A673 (cell line): ENCODE data around the gene FCN2. TPM values are rescaled to one million over a fixed set of nuclear protein-coding genes. Genes with fewer than 3 reads are reported as not detected.

ENCODE experiments used
- BruUV-seq: library from RNA; stranded (reverse); fragments of 400-500 nt; replicated peaks from 2 replicates; lab custom pipeline; 2021; lab: Mats Ljungman, UMichigan
- CTCF ChIA-PET: fragments of 300-600 bp; sonication (Branson Sonifier 250); formaldehyde crosslinking; loops from one replicate; lab custom pipeline; 2022; ENCODE audit warnings: antibody characterized with exemption; lab: Charles Lee
- POLR2A ChIA-PET: fragments of 300-600 bp; sonication (Branson Sonifier 250); formaldehyde crosslinking; loops from one replicate; lab custom pipeline; 2022; ENCODE audit warnings: antibody characterized with exemption; ENCODE audit not compliant: low non-redundant PET; lab: Charles Lee
- DNase-seq: peaks from one replicate; pipeline ENCODE4 v3.0.0-alpha.2; 2015; ENCODE audit warnings: low spot score
- H3K27ac ChIP-seq: fragments of 200-600 bp; sonication (generic); 2 replicates; pipeline ENCODE4 v1.5.1; 2016; ENCODE audit warnings: mixed run types, low read depth, mild to moderate bottlenecking, mixed read lengths, antibody characterized with exemption, low read length; ENCODE audit not compliant: poor library complexity, severe bottlenecking
- H3K27me3 ChIP-seq: fragments of 200-600 bp; sonication (generic); replicated peaks from 2 replicates; pipeline ENCODE4 v1.6.1; 2017; ENCODE audit warnings: mixed run types, low read depth, mild to moderate bottlenecking, mixed read lengths, antibody characterized with exemption, low read length; ENCODE audit not compliant: insufficient read depth, poor library complexity
- H3K36me3 ChIP-seq: fragments of 200-600 bp; sonication (generic); 2 replicates; pipeline ENCODE4 v1.6.1; 2016; ENCODE audit warnings: mixed run types, mild to moderate bottlenecking, mixed read lengths, antibody characterized with exemption, low read length; ENCODE audit not compliant: insufficient read depth, poor library complexity, severe bottlenecking
- H3K4me1 ChIP-seq: fragments of 200-600 bp; sonication (generic); 2 replicates; pipeline ENCODE4 v1.6.1; 2017; ENCODE audit warnings: mixed run types, mild to moderate bottlenecking, mixed read lengths, antibody characterized with exemption, low read length; ENCODE audit not compliant: insufficient read depth, poor library complexity, severe bottlenecking
- H3K4me3 ChIP-seq: fragments of 200-600 bp; sonication (generic); 2 replicates; pipeline ENCODE4 v1.5.1; 2016; ENCODE audit warnings: low read depth, mixed run types, mild to moderate bottlenecking, mixed read lengths, low read length; ENCODE audit not compliant: poor library complexity, severe bottlenecking
- H3K9me3 ChIP-seq: fragments of 200-600 bp; sonication (generic); 2 replicates; pipeline ENCODE4 v1.6.1; 2016; ENCODE audit warnings: mixed run types, low read depth, mild to moderate bottlenecking, mixed read lengths, antibody characterized with exemption, low read length; ENCODE audit not compliant: poor library complexity, severe bottlenecking
- EZH2 ChIP-seq: fragments of 200-600 bp; sonication (generic); IDR thresholded peaks from 2 replicates; pipeline ENCODE4 v1.6.1; 2017; ENCODE audit warnings: borderline replicate concordance, low read depth, mild to moderate bottlenecking, mixed read lengths, antibody characterized with exemption, low read length; ENCODE audit not compliant: poor library complexity, severe bottlenecking
- intact Hi-C: fragments of 100-400 bp; cut with micrococcal nuclease; formaldehyde crosslinking; loops from one replicate; pipeline ENCODE4 v1.10.0; 2022; ENCODE audit not compliant: unreplicated experiment
- total RNA-seq: library from RNA; stranded (reverse); gene quantifications from 2 replicates; pipeline ENCODE4 v1.2.3, GENCODE V29; 2021
- TF ChIP-seq, protein P1 (sequence below): fragments of 300-800, 200-600 bp; sonication (generic); conservative IDR thresholded peaks from 2 replicates; pipeline ENCODE4 v1.5.1; 2017; ENCODE audit warnings: low read depth, mild to moderate bottlenecking, antibody characterized with exemption, low read length, moderate library complexity, mixed read lengths

Gene FCN2
- total RNA-seq, 1 experiment from 2014 or later: not detected

DNA sequence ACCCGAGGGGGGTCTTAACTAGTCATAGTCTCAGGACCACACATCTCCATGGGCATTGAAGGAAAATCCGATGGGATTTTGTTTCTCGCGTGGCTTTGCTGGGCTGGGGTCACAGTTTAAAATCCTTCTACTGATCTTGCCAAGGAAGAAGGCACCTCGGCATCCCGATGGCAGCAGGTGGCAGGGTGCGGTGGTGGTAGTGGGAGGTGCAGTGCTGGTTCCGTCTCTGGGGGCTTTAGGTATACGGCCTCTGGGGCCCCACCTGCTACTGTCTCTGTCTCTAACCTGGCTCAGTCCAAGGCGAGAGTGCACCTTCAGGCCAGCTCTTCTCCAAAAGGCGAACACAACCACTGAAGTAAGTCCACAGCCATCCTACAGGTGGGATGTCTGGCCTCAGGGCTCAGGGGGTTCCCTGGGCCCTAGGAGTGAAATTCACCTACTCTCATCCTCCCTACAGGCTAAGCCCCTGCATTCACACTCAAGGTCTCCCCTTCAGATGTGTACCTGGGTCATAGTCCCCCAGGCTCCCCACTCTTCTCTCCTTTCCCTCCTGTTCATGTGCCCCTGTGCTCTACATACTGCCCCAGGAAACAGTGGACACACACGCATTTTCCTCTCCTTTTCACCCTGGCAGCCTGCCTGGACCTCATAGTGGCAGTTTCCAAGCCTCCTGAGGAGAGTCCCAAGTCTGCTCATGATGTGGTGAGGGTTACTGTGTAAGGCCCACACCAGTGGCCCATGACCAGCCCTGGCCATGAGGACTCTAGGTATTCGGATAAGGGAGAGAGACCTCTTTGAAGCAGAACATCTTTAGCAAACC lies 736 bp upstream of the FCN2 start:
- POLR2A ChIA-PET: no interaction called here

DNA sequence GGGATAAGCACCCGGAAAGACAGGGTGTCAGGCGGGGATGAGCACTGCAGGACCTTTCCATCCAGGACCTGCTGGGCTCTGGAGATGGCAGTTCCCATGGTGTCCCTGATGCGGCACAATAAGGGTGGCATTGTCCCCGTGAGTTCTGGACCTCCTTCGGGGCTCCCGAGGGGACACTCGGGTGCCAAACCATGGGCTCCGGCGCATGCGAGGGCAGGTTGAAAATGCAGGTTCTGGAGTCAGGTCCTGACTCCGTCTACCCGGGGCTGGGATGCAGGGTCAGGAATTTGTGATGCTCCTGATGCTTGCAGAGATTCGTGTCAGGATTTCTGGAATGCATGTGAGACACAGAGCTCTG lies 682 bp downstream of the FCN2 start:
- H3K27ac ChIP-seq: no peak overlapping the region
- no peak for DNase-seq
- BruUV-seq: no TSS peak
- ChIA-PET CTCF (no interaction called here), POLR2A (no interaction called here)
- no peak overlapping the region for H3K4me3 ChIP-seq
- H3K9me3 ChIP-seq: no peaks in the 10 kb centered on the region
- no peaks in the 10 kb centered on the region for H3K27me3 ChIP-seq
- intact Hi-C loops: no loop called here
- no peaks in the 10 kb centered on the region for H3K36me3 ChIP-seq
- TF ChIP-seq, protein P1, sequence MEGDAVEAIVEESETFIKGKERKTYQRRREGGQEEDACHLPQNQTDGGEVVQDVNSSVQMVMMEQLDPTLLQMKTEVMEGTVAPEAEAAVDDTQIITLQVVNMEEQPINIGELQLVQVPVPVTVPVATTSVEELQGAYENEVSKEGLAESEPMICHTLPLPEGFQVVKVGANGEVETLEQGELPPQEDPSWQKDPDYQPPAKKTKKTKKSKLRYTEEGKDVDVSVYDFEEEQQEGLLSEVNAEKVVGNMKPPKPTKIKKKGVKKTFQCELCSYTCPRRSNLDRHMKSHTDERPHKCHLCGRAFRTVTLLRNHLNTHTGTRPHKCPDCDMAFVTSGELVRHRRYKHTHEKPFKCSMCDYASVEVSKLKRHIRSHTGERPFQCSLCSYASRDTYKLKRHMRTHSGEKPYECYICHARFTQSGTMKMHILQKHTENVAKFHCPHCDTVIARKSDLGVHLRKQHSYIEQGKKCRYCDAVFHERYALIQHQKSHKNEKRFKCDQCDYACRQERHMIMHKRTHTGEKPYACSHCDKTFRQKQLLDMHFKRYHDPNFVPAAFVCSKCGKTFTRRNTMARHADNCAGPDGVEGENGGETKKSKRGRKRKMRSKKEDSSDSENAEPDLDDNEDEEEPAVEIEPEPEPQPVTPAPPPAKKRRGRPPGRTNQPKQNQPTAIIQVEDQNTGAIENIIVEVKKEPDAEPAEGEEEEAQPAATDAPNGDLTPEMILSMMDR: no peak
- H3K4me1 ChIP-seq: no peaks in the 10 kb centered on the region

More for the DNA sequence above, 736 bp upstream of the FCN2 start:
- Histone ChIP-seq H3K9me3 (no peaks in the 10 kb centered on the region), H3K36me3 (no peaks in the 10 kb centered on the region), H3K27ac (no peak overlapping the region), H3K27me3 (no peaks in the 10 kb centered on the region), H3K4me3 (no peak overlapping the region), H3K4me1 (no peaks in the 10 kb centered on the region)
- intact Hi-C loops: no loop called here
- no TSS peak for BruUV-seq
- CTCF ChIA-PET: no interaction called here
- no peak for DNase-seq
- TF ChIP-seq, protein P1: no peak
- TF ChIP-seq EZH2: no peak

DNA sequence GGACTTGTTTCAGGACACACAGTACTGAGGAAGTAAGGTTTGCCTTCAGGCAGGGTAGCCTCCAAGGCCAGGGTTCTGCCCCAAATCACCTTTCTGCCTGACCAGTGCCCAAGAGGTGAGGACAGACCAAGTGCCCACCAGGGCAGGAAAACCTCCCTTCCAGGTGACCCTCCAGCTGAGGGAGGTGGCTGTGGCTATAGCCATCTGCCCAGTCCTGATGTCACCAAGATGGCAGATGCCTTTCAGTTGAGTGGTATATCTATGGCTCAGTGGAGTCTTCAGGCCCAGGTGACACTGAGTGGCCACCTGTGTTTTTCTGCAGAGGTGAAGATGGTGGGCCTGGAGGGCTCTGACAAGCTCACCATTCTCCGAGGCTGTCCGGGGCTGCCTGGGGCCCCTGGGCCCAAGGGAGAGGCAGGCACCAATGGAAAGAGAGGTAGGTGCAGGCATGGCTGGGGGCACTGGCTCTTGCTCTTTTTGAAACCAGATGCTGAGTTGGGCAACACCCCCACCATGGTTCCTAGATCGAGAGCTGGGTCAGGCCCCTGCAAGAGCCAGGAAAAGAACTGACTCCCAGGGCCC lies 1.7 kb downstream of the FCN2 start:
- Histone ChIP-seq H3K4me3 (no peak overlapping the region), H3K9me3 (no peaks in the 10 kb centered on the region), H3K27ac (no peak overlapping the region), H3K36me3 (no peaks in the 10 kb centered on the region), H3K27me3 (no peaks in the 10 kb centered on the region), H3K4me1 (no peaks in the 10 kb centered on the region)
- ChIA-PET POLR2A (no interaction called here), CTCF (no interaction called here)
- intact Hi-C loops: no loop called here
- DNase-seq: no peak
- BruUV-seq: no TSS peak
- TF ChIP-seq EZH2: no peak
- TF ChIP-seq, protein P1: no peak
